Liver (tissue), 9 donors: ENCODE data around the gene PLCD1. TPM values are rescaled to one million over a fixed set of nuclear protein-coding genes. Genes with fewer than 3 reads are reported as not detected.

Experiments
- DNase-seq: peaks from one replicate; pipeline ENCODE4 v3.0.0-alpha.2; 2017; ENCODE audit warnings: low spot score
- H3K27ac ChIP-seq, 2 donors: one replicate each; pipeline ENCODE4 v1.7.0; 2013; ENCODE audit warnings: inconsistent platforms in 2 of 2, low read length in 2 of 2, control low read depth in 1 of 2, low read depth in 1 of 2, mild to moderate bottlenecking in 1 of 2
- H3K27me3 ChIP-seq, 4 donors: one replicate each; pipeline versions ENCODE4 v1.6.1 to v1.7.0; 2013; ENCODE audit warnings: low read length in 3 of 4, inconsistent platforms in 1 of 4, mild to moderate bottlenecking in 1 of 4, moderate library complexity in 1 of 4; ENCODE audit not compliant: control insufficient read depth in 4 of 4, insufficient read depth in 4 of 4
- H3K36me3 ChIP-seq, 4 donors: one replicate each; pipeline versions ENCODE4 v1.6.1 to v1.7.0; 2013; ENCODE audit warnings: low read length in 3 of 4, mild to moderate bottlenecking in 3 of 4, low read depth in 1 of 4, moderate library complexity in 1 of 4; ENCODE audit not compliant: control insufficient read depth in 4 of 4, insufficient read depth in 3 of 4
- H3K4me1 ChIP-seq, 4 donors: one replicate each; pipeline versions ENCODE4 v1.6.1 to v1.7.0; 2013; ENCODE audit warnings: low read length in 3 of 4, mild to moderate bottlenecking in 3 of 4, moderate library complexity in 1 of 4; ENCODE audit not compliant: control insufficient read depth in 4 of 4, insufficient read depth in 4 of 4
- H3K4me3 ChIP-seq, 3 donors: one replicate each; pipeline versions ENCODE4 v1.6.1 to v1.7.0; 2013; ENCODE audit warnings: low read length in 3 of 3, control low read depth in 1 of 3, low read depth in 1 of 3, mild to moderate bottlenecking in 1 of 3
- H3K9ac ChIP-seq, 2 donors: one replicate each; pipeline ENCODE4 v1.7.0; 2013; ENCODE audit warnings: low read length in 2 of 2, mild to moderate bottlenecking in 2 of 2, moderate library complexity in 2 of 2, control low read depth in 1 of 2, low read depth in 1 of 2
- H3K9me3 ChIP-seq, 4 donors: one replicate each; pipeline versions ENCODE4 v1.6.1 to v1.7.0; 2013; ENCODE audit warnings: low read length in 3 of 4; ENCODE audit not compliant: control insufficient read depth in 4 of 4
- ATF3 ChIP-seq: IDR thresholded peaks from 2 replicates; pipeline ENCODE4 v1.6.1; 2016; ENCODE audit warnings: antibody characterized with exemption
- CTCF ChIP-seq: fragments of 150-350 bp; IDR thresholded peaks from 2 replicates; pipeline ENCODE4 v1.5.1; 2017; ENCODE audit warnings: improper control_type of control experiment, low read depth, low read length; ENCODE audit not compliant: missing input control
- EGR1 ChIP-seq, 2 donors: IDR thresholded peaks; 2 replicates each; pipeline ENCODE4 v1.6.1; 2016 to 2018; ENCODE audit warnings: antibody characterized with exemption in 2 of 2, low read depth in 2 of 2
- FOXA1 ChIP-seq: IDR thresholded peaks from 2 replicates; pipeline ENCODE4 v1.6.1; 2016; ENCODE audit warnings: antibody characterized with exemption
- FOXA2 ChIP-seq: IDR thresholded peaks from 2 replicates; pipeline ENCODE4 v1.6.1; 2016; ENCODE audit warnings: antibody characterized with exemption
- GABPA ChIP-seq, 2 donors: IDR thresholded peaks in 1 of 2; conservative IDR thresholded peaks in 1 of 2; 2 replicates each; pipeline ENCODE4 v1.6.1; 2016; ENCODE audit warnings: antibody characterized with exemption in 2 of 2, mild to moderate bottlenecking in 1 of 2, moderate library complexity in 1 of 2
- HNF4A ChIP-seq, 2 donors: conservative IDR thresholded peaks; 2 replicates each; pipeline ENCODE4 v1.6.1; 2016; ENCODE audit warnings: antibody characterized with exemption in 2 of 2, mild to moderate bottlenecking in 2 of 2
- HNF4G ChIP-seq: IDR thresholded peaks from 2 replicates; pipeline ENCODE4 v1.6.1; 2016; ENCODE audit warnings: antibody characterized with exemption
- JUND ChIP-seq, 2 donors: IDR thresholded peaks; 2 replicates each; pipeline ENCODE4 v1.6.1; 2016; ENCODE audit warnings: antibody characterized with exemption in 2 of 2
- MAX ChIP-seq: IDR thresholded peaks from 2 replicates; pipeline ENCODE4 v1.6.1; 2016; ENCODE audit warnings: antibody characterized with exemption
- NR2F2 ChIP-seq: IDR thresholded peaks from 2 replicates; pipeline ENCODE4 v1.6.1; 2016; ENCODE audit warnings: antibody characterized with exemption
- RAD21 ChIP-seq, 2 donors: IDR thresholded peaks; 2 replicates each; pipeline ENCODE4 v1.6.1; 2016; ENCODE audit warnings: antibody characterized with exemption in 2 of 2, mild to moderate bottlenecking in 2 of 2
- REST ChIP-seq: IDR thresholded peaks from 2 replicates; pipeline ENCODE4 v1.6.1; 2016; ENCODE audit warnings: antibody characterized with exemption, mild to moderate bottlenecking
- RXRA ChIP-seq, 2 donors: IDR thresholded peaks; 2 replicates each; pipeline ENCODE4 v1.6.1; 2017 to 2018; ENCODE audit warnings: antibody characterized with exemption in 2 of 2, mild to moderate bottlenecking in 1 of 2
- SP1 ChIP-seq: IDR thresholded peaks from 2 replicates; pipeline ENCODE4 v1.6.1; 2018; ENCODE audit warnings: antibody characterized with exemption, mild to moderate bottlenecking
- TAF1 ChIP-seq: conservative IDR thresholded peaks from 2 replicates; pipeline ENCODE4 v1.6.1; 2016; ENCODE audit warnings: antibody characterized with exemption, mild to moderate bottlenecking
- YY1 ChIP-seq: IDR thresholded peaks from 2 replicates; pipeline ENCODE4 v1.6.1; 2016; ENCODE audit warnings: antibody characterized with exemption, mild to moderate bottlenecking
- ZBTB33 ChIP-seq: IDR thresholded peaks from 2 replicates; pipeline ENCODE4 v1.6.1; 2016; ENCODE audit warnings: antibody characterized with exemption
- WGBS: extraction: QIAGEN DNeasy Blood & Tissue Kit; methylation state at CpG from one replicate; pipeline ENCODE4 v1.1.7; 2013; 5-methylcytosine and 5-hydroxymethylcytosine counted together
- polyA plus RNA-seq, 2 donors: library from polyadenylated mRNA; stranded (reverse) in 1 of 2; unstranded in 1 of 2; fragments of 200-250 nt in 1 of 2; fragments of >200 nt in 1 of 2; fragmentation: Nextera tagmentation in 1 of 2; extraction: Ambion mirVana in 1 of 2; gene quantifications; one replicate each; pipeline versions ENCODE4 v1.2.1 to v1.2.3, GENCODE V29; 2013 to 2015
- total RNA-seq, 2 donors: library from RNA; depleted of rRNA; stranded (reverse); fragments of >200 nt; gene quantifications; one replicate each; pipeline ENCODE4 v1.2.3, GENCODE V29; 2014
- donor health status: healthy.
- donor health status: healthy.
- donor health status: healthy.
- donor health status: healthy.
- donor health status: healthy.

PLCD1 gene
- total and polyA plus RNA-seq, 4 donors: 6.7 to 10.5 (median 9.1) TPM

GRCh38 chr3:37999836-38000235 is 29.6 kb downstream of the PLCD1 start:
- TF ChIP-seq SP1 (no peak), CTCF (no peak), MAX (no peak), RXRA (IDR thresholded peaks at IDR 0.05) (no peak), HNF4A (conservative IDR thresholded peaks at IDR 0.05) (no peak), YY1 (no peak), FOXA1 (no peak), NR2F2 (no peak), REST (no peak), ATF3 (no peak), JUND (IDR thresholded peaks at IDR 0.05) (no peak), ZBTB33 (no peak), TAF1 (no peak), GABPA (IDR thresholded peaks at IDR 0.05 in 1 of 2, conservative IDR thresholded peaks at IDR 0.05 in 1 of 2) (no peak), RAD21 (IDR thresholded peaks at IDR 0.05) (no peak), HNF4G (no peak), EGR1 (IDR thresholded peaks at IDR 0.05; ENCODE audit: low read depth in 2 of 2) (no peak), FOXA2 (no peak)
- H3K9me3 ChIP-seq: no peaks in the 10 kb centered on the region
- WGBS: 96% methylated on average over 6 of the region's 6 CpGs
- no peak overlapping the region for H3K4me3 ChIP-seq
- no peak overlapping the region for H3K27ac ChIP-seq
- H3K9ac ChIP-seq: no peak overlapping the region
- no peak for DNase-seq
- H3K4me1 ChIP-seq: peaks cover 0 to 20% (median 6%) of the 10 kb centered on the region in 4 donors
- no peaks in the 10 kb centered on the region for H3K27me3 ChIP-seq
- no peaks in the 10 kb centered on the region for H3K36me3 ChIP-seq
